ENCODE data around the gene CHSY3. TPM values are rescaled to one million over a fixed set of nuclear protein-coding genes. Genes with fewer than 3 reads are reported as not detected.

Gene CHSY3
- total RNA-seq, 4 donors from 2014 or later: 1.3 to 2.1 (median 1.5) TPM

DNA sequence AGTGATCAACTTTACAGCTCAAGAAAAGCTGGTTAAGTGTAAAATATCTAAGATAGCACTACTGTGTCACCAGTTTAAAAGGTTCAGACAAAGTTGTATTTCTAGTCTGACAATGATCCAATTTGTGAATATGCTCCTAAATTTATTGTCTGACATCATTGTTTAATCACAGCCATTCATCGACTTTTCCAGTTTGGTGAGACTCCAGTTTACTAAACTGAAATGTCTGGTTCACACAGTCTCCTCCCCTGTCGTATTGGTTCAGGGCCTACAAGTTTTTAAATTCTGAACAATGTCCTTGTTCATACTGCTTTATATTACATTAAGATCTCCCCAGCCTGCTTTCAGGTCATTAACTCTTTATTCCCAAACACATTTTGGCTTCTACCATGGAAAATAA is 161.4 kb downstream of the CHSY3 start:
- no peak overlapping the region for H3K4me3 ChIP-seq
- H3K27me3 ChIP-seq: no peaks in the 10 kb centered on the region
- no peak for DNase-seq (ENCODE audit: low spot score in 2 of 2)
- peak overlapping the region; percentile 6 for H3K27ac ChIP-seq
- H3K36me3 ChIP-seq: no peaks in the 10 kb centered on the region
- H3K4me1 ChIP-seq: no peaks in the 10 kb centered on the region
- TF ChIP-seq POLR2AphosphoS5 (IDR thresholded peaks at IDR 0.05): no peak
- TF ChIP-seq, protein P1, sequence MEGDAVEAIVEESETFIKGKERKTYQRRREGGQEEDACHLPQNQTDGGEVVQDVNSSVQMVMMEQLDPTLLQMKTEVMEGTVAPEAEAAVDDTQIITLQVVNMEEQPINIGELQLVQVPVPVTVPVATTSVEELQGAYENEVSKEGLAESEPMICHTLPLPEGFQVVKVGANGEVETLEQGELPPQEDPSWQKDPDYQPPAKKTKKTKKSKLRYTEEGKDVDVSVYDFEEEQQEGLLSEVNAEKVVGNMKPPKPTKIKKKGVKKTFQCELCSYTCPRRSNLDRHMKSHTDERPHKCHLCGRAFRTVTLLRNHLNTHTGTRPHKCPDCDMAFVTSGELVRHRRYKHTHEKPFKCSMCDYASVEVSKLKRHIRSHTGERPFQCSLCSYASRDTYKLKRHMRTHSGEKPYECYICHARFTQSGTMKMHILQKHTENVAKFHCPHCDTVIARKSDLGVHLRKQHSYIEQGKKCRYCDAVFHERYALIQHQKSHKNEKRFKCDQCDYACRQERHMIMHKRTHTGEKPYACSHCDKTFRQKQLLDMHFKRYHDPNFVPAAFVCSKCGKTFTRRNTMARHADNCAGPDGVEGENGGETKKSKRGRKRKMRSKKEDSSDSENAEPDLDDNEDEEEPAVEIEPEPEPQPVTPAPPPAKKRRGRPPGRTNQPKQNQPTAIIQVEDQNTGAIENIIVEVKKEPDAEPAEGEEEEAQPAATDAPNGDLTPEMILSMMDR (IDR thresholded peaks at IDR 0.05): no peak
- no peak for TF ChIP-seq EP300 (IDR thresholded peaks at IDR 0.05)
- TF ChIP-seq POLR2A (IDR thresholded peaks at IDR 0.05): no peak
- 28% methylated on average over 2 of the region's 2 CpGs for WGBS
- no peaks in the 10 kb centered on the region for H3K9me3 ChIP-seq

DNA sequence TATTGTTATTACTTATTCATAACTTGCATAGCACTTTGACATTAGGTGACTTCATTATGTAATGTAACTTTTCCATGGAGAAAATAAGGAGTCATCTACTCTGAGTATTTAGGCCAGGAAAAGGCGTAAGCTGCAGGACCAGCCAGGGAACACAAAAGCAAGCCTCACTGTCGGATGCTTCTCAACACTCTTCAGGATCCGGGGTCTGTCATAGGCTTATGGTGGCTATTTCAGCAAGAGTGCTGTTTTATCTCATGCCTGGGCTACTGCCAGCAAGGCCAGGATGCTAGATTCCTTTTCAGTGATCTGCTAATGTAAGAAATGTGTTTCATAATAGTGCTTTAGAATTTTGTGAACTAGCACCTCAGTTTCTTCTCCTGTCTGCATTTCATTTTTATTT is 162.4 kb downstream of the CHSY3 start:
- TF ChIP-seq POLR2A (IDR thresholded peaks at IDR 0.05) (no peak), EP300 (IDR thresholded peaks at IDR 0.05) (no peak), POLR2AphosphoS5 (IDR thresholded peaks at IDR 0.05) (no peak)
- TF ChIP-seq, protein P1 (IDR thresholded peaks at IDR 0.05): no peak
- no peak overlapping the region for H3K4me3 ChIP-seq
- H3K36me3 ChIP-seq: no peaks in the 10 kb centered on the region
- H3K9me3 ChIP-seq: no peaks in the 10 kb centered on the region
- no peaks in the 10 kb centered on the region for H3K27me3 ChIP-seq
- no peak for DNase-seq (ENCODE audit: low spot score in 2 of 2)
- WGBS: 71% methylated on average over 3 of the region's 3 CpGs
- no peaks in the 10 kb centered on the region for H3K4me1 ChIP-seq
- H3K27ac ChIP-seq: no peak overlapping the region

DNA sequence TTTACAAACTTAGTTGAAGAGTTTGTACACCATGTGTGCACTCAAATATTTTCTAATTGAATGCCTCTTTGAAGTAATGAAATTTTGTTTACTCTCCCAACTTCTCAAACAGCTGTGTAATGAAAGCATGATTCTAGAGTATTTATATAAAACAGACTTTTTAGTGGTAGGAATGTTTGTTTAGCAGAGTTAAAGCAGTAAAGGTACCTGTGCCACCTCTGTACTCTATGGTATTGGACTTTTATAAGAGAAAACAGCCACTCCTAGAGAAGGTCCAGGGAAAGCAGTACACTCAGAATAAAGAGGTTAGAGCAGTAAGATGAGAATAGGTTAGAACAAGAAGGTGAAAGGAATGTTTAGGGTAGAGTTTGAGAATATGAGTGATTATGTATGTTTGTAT is 163.1 kb downstream of the CHSY3 start:
- no peaks in the 10 kb centered on the region for H3K27me3 ChIP-seq
- no peaks in the 10 kb centered on the region for H3K4me1 ChIP-seq
- H3K36me3 ChIP-seq: no peaks in the 10 kb centered on the region
- no peak overlapping the region for H3K27ac ChIP-seq
- no peak for DNase-seq (ENCODE audit: low spot score in 2 of 2)
- TF ChIP-seq, protein P1 (IDR thresholded peaks at IDR 0.05): no peak
- no peak for TF ChIP-seq EP300 (IDR thresholded peaks at IDR 0.05)
- no peak for TF ChIP-seq POLR2AphosphoS5 (IDR thresholded peaks at IDR 0.05)
- no peak for TF ChIP-seq POLR2A (IDR thresholded peaks at IDR 0.05)
- H3K4me3 ChIP-seq: no peak overlapping the region
- no peaks in the 10 kb centered on the region for H3K9me3 ChIP-seq

DNA sequence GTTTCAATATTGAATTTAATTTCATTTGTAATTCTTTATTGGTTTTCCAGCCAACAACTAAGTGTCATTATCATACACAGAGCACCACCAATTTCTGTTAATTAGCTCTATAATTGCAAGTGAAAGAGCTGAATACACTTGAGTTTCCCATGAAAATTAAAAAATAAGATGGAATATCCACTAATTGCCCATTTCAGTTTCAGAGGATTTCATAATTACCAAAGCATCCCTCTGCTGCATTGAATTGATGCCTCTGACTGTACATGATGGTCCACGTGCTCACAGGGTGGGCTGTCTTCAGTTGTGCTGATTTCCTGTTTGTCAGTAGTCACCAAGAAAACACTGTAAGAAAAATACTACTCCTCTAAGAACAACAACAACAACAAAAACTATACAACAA is 163.8 kb downstream of the CHSY3 start:
- 89% methylated on average over 1 of the region's 1 CpG for WGBS
- DNase-seq (ENCODE audit: low spot score in 2 of 2): no peak
- H3K9me3 ChIP-seq: no peaks in the 10 kb centered on the region
- no peaks in the 10 kb centered on the region for H3K36me3 ChIP-seq
- H3K27me3 ChIP-seq: no peaks in the 10 kb centered on the region
- TF ChIP-seq EP300 (IDR thresholded peaks at IDR 0.05) (no peak), POLR2AphosphoS5 (IDR thresholded peaks at IDR 0.05) (no peak), POLR2A (IDR thresholded peaks at IDR 0.05) (no peak)
- TF ChIP-seq, protein P1 (IDR thresholded peaks at IDR 0.05): no peak
- H3K4me1 ChIP-seq: no peaks in the 10 kb centered on the region
- no peak overlapping the region for H3K4me3 ChIP-seq
- no peak overlapping the region for H3K27ac ChIP-seq

DNA sequence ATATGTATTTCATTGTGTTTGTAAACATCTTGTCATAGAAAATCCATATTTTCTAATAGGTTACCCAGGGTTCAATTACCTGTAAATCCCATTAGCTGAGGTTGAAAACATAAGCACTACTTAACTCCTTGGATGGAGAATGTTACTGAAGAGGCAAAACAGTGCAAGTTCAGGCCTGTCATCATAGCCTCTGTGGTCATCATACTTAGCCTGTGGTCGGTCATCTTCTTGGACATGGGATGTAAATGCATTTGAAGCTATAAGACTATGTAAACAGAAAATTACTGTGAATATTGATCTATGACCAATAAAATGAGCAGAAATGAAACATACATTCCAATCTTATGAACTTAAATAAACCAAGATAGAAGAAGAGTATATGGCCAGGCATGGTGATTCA is 164.7 kb downstream of the CHSY3 start:
- Histone ChIP-seq H3K27ac (no peak overlapping the region), H3K36me3 (no peaks in the 10 kb centered on the region), H3K9me3 (no peaks in the 10 kb centered on the region), H3K4me1 (no peaks in the 10 kb centered on the region), H3K27me3 (no peaks in the 10 kb centered on the region), H3K4me3 (no peak overlapping the region)
- 76% methylated on average over 1 of the region's 1 CpG for WGBS
- no peak for DNase-seq (ENCODE audit: low spot score in 2 of 2)
- no peak for TF ChIP-seq POLR2A (IDR thresholded peaks at IDR 0.05)
- TF ChIP-seq, protein P1 (IDR thresholded peaks at IDR 0.05): no peak
- TF ChIP-seq POLR2AphosphoS5 (IDR thresholded peaks at IDR 0.05): no peak
- TF ChIP-seq EP300 (IDR thresholded peaks at IDR 0.05): no peak

Data from suprapubic skin (tissue), 4 donors.